Neuronal stem cell (in vitro differentiated cells): Measurements from ENCODE around the gene FCHSD2.

Source experiments
- DNase-seq: peaks from one replicate; pipeline ENCODE4 v3.0.0-alpha.2; 2013; ENCODE audit warnings: low spot score
- H2AFZ ChIP-seq: one replicate; pipeline ENCODE4 v1.6.1; 2013; ENCODE audit warnings: mild to moderate bottlenecking, low read length, inconsistent platforms
- H2AK5ac ChIP-seq: 2 replicates; pipeline ENCODE4 v1.6.1; 2013; ENCODE audit warnings: low read depth, mild to moderate bottlenecking, inconsistent platforms, low read length, moderate library complexity, mixed read lengths
- H2BK120ac ChIP-seq: 2 replicates; pipeline ENCODE4 v1.6.1; 2013; ENCODE audit warnings: low read depth, mild to moderate bottlenecking, inconsistent platforms, low read length, moderate library complexity, mixed read lengths
- H2BK12ac ChIP-seq: one replicate; pipeline ENCODE4 v1.6.1; 2013; ENCODE audit warnings: low read length, inconsistent platforms
- H2BK15ac ChIP-seq: 2 replicates; pipeline ENCODE4 v1.6.1; 2013; ENCODE audit warnings: mild to moderate bottlenecking, low read length, inconsistent platforms, mixed read lengths
- H2BK5ac ChIP-seq: one replicate; pipeline ENCODE4 v1.6.1; 2013; ENCODE audit warnings: inconsistent platforms, mild to moderate bottlenecking, low read length, moderate library complexity
- H3K14ac ChIP-seq: one replicate; pipeline ENCODE4 v1.6.1; 2013; ENCODE audit warnings: low read length, inconsistent platforms
- H3K18ac ChIP-seq: 2 replicates; pipeline ENCODE4 v1.6.1; 2013; ENCODE audit warnings: low read length, inconsistent platforms
- H3K23ac ChIP-seq: 2 replicates; pipeline ENCODE4 v1.6.1; 2013; ENCODE audit warnings: low read depth, mild to moderate bottlenecking, mixed read lengths, low read length, inconsistent platforms; ENCODE audit not compliant: poor library complexity
- H3K27ac ChIP-seq: replicated peaks from 3 replicates; pipeline ENCODE4 v1.5.1; 2013; ENCODE audit warnings: low read length, inconsistent platforms
- H3K27me3 ChIP-seq, 3 experiments: 2 replicates each; pipeline ENCODE4 v1.6.1; 2013; ENCODE audit warnings: low read length in 3 of 3, mild to moderate bottlenecking in 2 of 3, inconsistent platforms in 1 of 3, low read depth in 1 of 3, mixed read lengths in 1 of 3, moderate library complexity in 1 of 3; ENCODE audit not compliant: control insufficient read depth in 3 of 3, insufficient read depth in 3 of 3
- H3K36me3 ChIP-seq, 2 donors: replicated peaks in 1 of 2; 2 replicates each; pipeline ENCODE4 v1.6.1; 2013; ENCODE audit warnings: low read length in 2 of 2; ENCODE audit not compliant: control insufficient read depth in 2 of 2, insufficient read depth in 2 of 2
- H3K4ac ChIP-seq: 2 replicates; pipeline ENCODE4 v1.6.1; 2013; ENCODE audit warnings: inconsistent platforms, mild to moderate bottlenecking, low read length, moderate library complexity
- H3K4me1 ChIP-seq, 2 donors: 1 replicate in 1 of 2; 2 replicates in 1 of 2; pipeline ENCODE4 v1.6.1; 2013; ENCODE audit warnings: low read length in 2 of 2, low read depth in 1 of 2; ENCODE audit not compliant: control insufficient read depth in 2 of 2, insufficient read depth in 1 of 2
- H3K4me2 ChIP-seq: one replicate; pipeline ENCODE4 v1.6.1; 2013; ENCODE audit warnings: mild to moderate bottlenecking, low read length, inconsistent platforms; ENCODE audit not compliant: insufficient read depth, poor library complexity, severe bottlenecking
- H3K4me3 ChIP-seq, 2 donors: 2 replicates each; pipeline ENCODE4 v1.5.1; 2013; ENCODE audit warnings: low read length in 2 of 2, mild to moderate bottlenecking in 2 of 2, inconsistent platforms in 1 of 2, moderate library complexity in 1 of 2
- H3K79me1 ChIP-seq: one replicate; pipeline ENCODE4 v1.6.1; 2013; ENCODE audit warnings: low read depth, mild to moderate bottlenecking, inconsistent platforms, low read length, moderate library complexity
- H3K9ac ChIP-seq: one replicate; pipeline ENCODE4 v1.6.1; 2013; ENCODE audit warnings: mild to moderate bottlenecking, low read depth, low read length, inconsistent platforms; ENCODE audit not compliant: poor library complexity
- H3K9me3 ChIP-seq, 2 donors: replicated peaks in 1 of 2; 2 replicates each; pipeline versions ENCODE3 to v1.6.1; 2013; ENCODE audit warnings: low read length in 2 of 2, mild to moderate bottlenecking in 2 of 2, inconsistent platforms in 1 of 2, low read depth in 1 of 2, mixed read lengths in 1 of 2, moderate library complexity in 1 of 2; ENCODE audit not compliant: control insufficient read depth in 2 of 2, insufficient read depth in 1 of 2
- H4K8ac ChIP-seq: one replicate; pipeline ENCODE4 v1.6.1; 2013; ENCODE audit warnings: low read depth, mild to moderate bottlenecking, inconsistent platforms, low read length, moderate library complexity
- H4K91ac ChIP-seq: one replicate; pipeline ENCODE4 v1.6.1; 2013; ENCODE audit warnings: low read length, low read depth, mild to moderate bottlenecking, inconsistent platforms; ENCODE audit not compliant: poor library complexity
- WGBS, 2 donors: extraction: QIAGEN DNeasy Blood & Tissue Kit; methylation state at CpG; one replicate each; pipeline ENCODE4 v1.1.7; 2013; ENCODE audit warnings: missing lambda C conversion rate in 2 of 2, mixed read lengths in 1 of 2; ENCODE audit not compliant: insufficient read length in 2 of 2, insufficient replicate concordance in 1 of 2; ENCODE audit errors: extremely low coverage in 2 of 2; 5-methylcytosine and 5-hydroxymethylcytosine counted together

FCHSD2 gene

GRCh38 chr11:72897506-72897905 is 244.6 kb downstream of the FCHSD2 start:
- DNase-seq, result no peak
- H3K18ac ChIP-seq, result no peak overlapping the region
- H3K27me3 ChIP-seq, result no peaks in the 10 kb centered on the region
- no peak overlapping the region for H2AFZ ChIP-seq
- H2BK120ac ChIP-seq, result no peak overlapping the region
- H4K91ac ChIP-seq, result no peak overlapping the region
- no peak overlapping the region for H2BK15ac ChIP-seq
- no peak overlapping the region for H3K27ac ChIP-seq
- H3K9me3 ChIP-seq, result no peaks in the 10 kb centered on the region
- H3K4me2 ChIP-seq, result no peak overlapping the region
- H3K4me3 ChIP-seq, result no peak overlapping the region
- no peak overlapping the region for H3K23ac ChIP-seq
- H3K9ac ChIP-seq, result no peak overlapping the region
- H2AK5ac ChIP-seq, result no peak overlapping the region
- no peaks in the 10 kb centered on the region for H3K4me1 ChIP-seq
- H3K79me1 ChIP-seq, result no peaks in the 10 kb centered on the region
- H4K8ac ChIP-seq, result no peak overlapping the region
- no peak overlapping the region for H3K14ac ChIP-seq
- no peak overlapping the region for H2BK12ac ChIP-seq
- H3K4ac ChIP-seq, result no peak overlapping the region
- no peak overlapping the region for H2BK5ac ChIP-seq
- H3K36me3 ChIP-seq, result peaks cover 0 to 3% of the 10 kb centered on the region in 2 donors

- Histone ChIP-seq H3K18ac (no peak overlapping the region), H2BK120ac (no peak overlapping the region), H2AFZ (no peak overlapping the region), H2BK5ac (no peak overlapping the region), H3K9ac (no peak overlapping the region), H3K4me3 (no peak overlapping the region), H3K4me2 (no peak overlapping the region), H4K8ac (no peak overlapping the region), H2AK5ac (no peak overlapping the region), H3K9me3 (no peaks in the 10 kb centered on the region), H4K91ac (no peak overlapping the region), H3K36me3 (peaks cover 0 to 3% of the 10 kb centered on the region in 2 donors), H3K14ac (no peak overlapping the region), H2BK12ac (no peak overlapping the region), H3K23ac (no peak overlapping the region), H3K27ac (no peak overlapping the region), H3K27me3 (no peaks in the 10 kb centered on the region), H3K4ac (no peak overlapping the region), H3K4me1 (no peaks in the 10 kb centered on the region), H3K79me1 (no peaks in the 10 kb centered on the region), H2BK15ac (no peak overlapping the region)
- WGBS, 2 donors, result no CpG with 5 or more reads among the region's 1 CpG
- DNase-seq, result no peak
These were observed 245.7 kb downstream of the FCHSD2 start for GRCh38 chr11:72896431-72896830.

GRCh38 chr11:72890881-72891280 is 251.2 kb downstream of the FCHSD2 start:
- Histone ChIP-seq H2BK12ac (no peak overlapping the region), H2AFZ (no peak overlapping the region), H2BK15ac (no peak overlapping the region), H4K91ac (no peak overlapping the region), H3K27me3 (no peaks in the 10 kb centered on the region), H3K9me3 (no peaks in the 10 kb centered on the region), H3K36me3 (peaks cover 2 to 40% of the 10 kb centered on the region in 2 donors), H3K4me2 (no peak overlapping the region), H3K27ac (no peak overlapping the region), H3K79me1 (no peaks in the 10 kb centered on the region), H3K18ac (no peak overlapping the region), H3K4me1 (no peaks in the 10 kb centered on the region), H3K4ac (no peak overlapping the region), H2BK5ac (no peak overlapping the region), H2BK120ac (no peak overlapping the region), H2AK5ac (no peak overlapping the region), H3K23ac (no peak overlapping the region), H3K14ac (no peak overlapping the region), H3K9ac (no peak overlapping the region), H4K8ac (no peak overlapping the region), H3K4me3 (no peak overlapping the region)
- WGBS, 2 donors, result no CpG with 5 or more reads among the region's 2 CpGs
- no peak for DNase-seq

GRCh38 chr11:72886619-72887018 is 255.5 kb downstream of the FCHSD2 start:
- no peak overlapping the region for H3K18ac ChIP-seq

More at GRCh38 chr11:72886619-72887018, 255.5 kb downstream of the FCHSD2 start:
- no peak for DNase-seq
- Histone ChIP-seq H2AK5ac (no peak overlapping the region), H3K36me3 (peaks cover 5 to 63% of the 10 kb centered on the region in 2 donors), H4K91ac (no peak overlapping the region), H2BK15ac (no peak overlapping the region), H2BK5ac (no peak overlapping the region), H3K4me1 (no peaks in the 10 kb centered on the region), H3K79me1 (no peaks in the 10 kb centered on the region), H3K4me2 (no peak overlapping the region), H3K9me3 (no peaks in the 10 kb centered on the region), H2BK120ac (no peak overlapping the region), H3K4ac (no peak overlapping the region), H3K4me3 (no peak overlapping the region), H2BK12ac (no peak overlapping the region), H3K27me3 (no peaks in the 10 kb centered on the region), H3K9ac (no peak overlapping the region), H3K14ac (no peak overlapping the region), H4K8ac (no peak overlapping the region), H3K23ac (no peak overlapping the region), H3K27ac (no peak overlapping the region), H2AFZ (no peak overlapping the region)
